Esophagus (tissue), 2 donors: ENCODE data around the gene MAMLD1. TPM values are rescaled to one million over a fixed set of nuclear protein-coding genes. Genes with fewer than 3 reads are reported as not detected.

Experiments used
- H3K27ac ChIP-seq, 2 donors: one replicate each; pipeline ENCODE4 v1.5.1; 2013; ENCODE audit warnings: low read depth in 2 of 2, mild to moderate bottlenecking in 2 of 2, inconsistent platforms in 1 of 2, low read length in 1 of 2, moderate library complexity in 1 of 2
- H3K27me3 ChIP-seq, 2 donors: one replicate each; pipeline ENCODE4 v1.6.1; 2013; ENCODE audit warnings: low read length in 2 of 2, control low read depth in 1 of 2, mild to moderate bottlenecking in 1 of 2; ENCODE audit not compliant: insufficient read depth in 2 of 2, control insufficient read depth in 1 of 2
- H3K36me3 ChIP-seq, 2 donors: one replicate each; pipeline ENCODE4 v1.6.1; 2013; ENCODE audit warnings: low read length in 1 of 2; ENCODE audit not compliant: control insufficient read depth in 2 of 2, insufficient read depth in 2 of 2
- H3K4me1 ChIP-seq, 2 donors: one replicate each; pipeline ENCODE4 v1.6.1; 2013; ENCODE audit warnings: low read length in 1 of 2; ENCODE audit not compliant: control insufficient read depth in 2 of 2, insufficient read depth in 2 of 2
- H3K4me3 ChIP-seq, 2 donors: one replicate each; pipeline ENCODE4 v1.5.1; 2013; ENCODE audit warnings: low read length in 2 of 2, mild to moderate bottlenecking in 2 of 2, low read depth in 1 of 2, moderate library complexity in 1 of 2
- H3K9me3 ChIP-seq, 2 donors: one replicate each; pipeline ENCODE4 v1.6.1; 2013; ENCODE audit warnings: mild to moderate bottlenecking in 2 of 2, low read depth in 1 of 2, low read length in 1 of 2, moderate library complexity in 1 of 2; ENCODE audit not compliant: control insufficient read depth in 2 of 2, insufficient read depth in 1 of 2
- WGBS, 2 donors: extraction: QIAGEN DNeasy Blood & Tissue Kit; methylation state at CpG; one replicate each; pipeline ENCODE4 v1.1.7; 2013; 5-methylcytosine and 5-hydroxymethylcytosine counted together
- polyA plus RNA-seq, 2 donors: library from polyadenylated mRNA; stranded (reverse); fragments of 200-250 nt; gene quantifications; one replicate each; pipeline ENCODE4 v1.2.3, GENCODE V29; 2013
- donor health status: healthy with polysubstance abuse.
- donor health status: Bipolar disorder and iron deficiency.

MAMLD1 gene
- polyA plus RNA-seq, 2 donors = 0.59 to 1.1 TPM

DNA sequence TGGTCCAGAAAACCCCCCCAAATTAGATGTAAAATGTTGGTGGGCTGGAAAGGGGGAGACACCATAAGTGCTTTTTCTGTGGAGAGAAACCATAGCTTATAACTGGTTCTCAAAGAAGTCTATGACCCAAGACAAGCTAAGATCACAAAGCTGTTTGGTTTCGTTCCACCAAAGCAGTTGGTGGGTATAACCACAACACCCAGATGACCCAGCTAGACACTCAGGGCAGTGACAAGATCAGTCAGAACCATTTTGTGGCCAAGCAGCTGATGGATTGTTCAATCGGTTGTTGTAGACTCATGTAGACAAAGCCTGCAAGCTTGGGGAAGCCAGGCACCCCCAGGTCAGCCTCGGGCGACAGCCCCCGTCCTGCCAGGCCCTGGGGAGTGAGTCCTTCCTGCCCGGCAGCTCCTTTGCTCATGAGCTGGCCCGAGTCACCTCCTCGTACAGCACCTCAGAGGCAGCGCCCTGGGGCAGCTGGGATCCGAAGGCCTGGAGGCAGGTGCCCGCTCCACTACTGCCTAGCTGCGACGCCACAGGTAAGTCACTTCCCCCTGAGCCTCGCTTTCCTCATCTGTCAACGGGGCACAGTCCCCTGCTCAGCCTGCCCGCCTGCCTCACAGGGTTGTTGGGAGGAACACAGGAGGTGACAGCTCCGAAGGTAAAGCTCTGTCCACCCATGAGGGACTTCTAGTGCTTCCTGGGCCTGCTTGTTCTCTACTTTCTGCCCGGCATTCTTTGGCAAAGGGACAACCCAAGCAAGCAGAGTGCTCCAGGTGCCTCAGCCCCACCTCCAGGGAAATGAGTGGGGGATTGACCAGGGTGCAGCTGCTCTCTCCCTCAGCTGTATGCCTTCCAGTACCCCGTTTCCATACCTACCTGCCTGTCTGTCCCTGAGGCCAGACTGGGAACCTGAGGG, 140.1 kb downstream of the MAMLD1 start:
- 82 to 83% methylated on average over 18 to 19 of the region's 19 CpGs for WGBS, 2 donors
- Histone ChIP-seq H3K9me3 (no peaks in the 10 kb centered on the region), H3K27me3 (no peaks in the 10 kb centered on the region), H3K36me3 (no peaks in the 10 kb centered on the region), H3K4me1 (peaks cover 0 to 8% of the 10 kb centered on the region in 2 donors), H3K4me3 (no peak overlapping the region), H3K27ac (peak overlapping the region in 1 of 2 donors; percentile 16)

DNA sequence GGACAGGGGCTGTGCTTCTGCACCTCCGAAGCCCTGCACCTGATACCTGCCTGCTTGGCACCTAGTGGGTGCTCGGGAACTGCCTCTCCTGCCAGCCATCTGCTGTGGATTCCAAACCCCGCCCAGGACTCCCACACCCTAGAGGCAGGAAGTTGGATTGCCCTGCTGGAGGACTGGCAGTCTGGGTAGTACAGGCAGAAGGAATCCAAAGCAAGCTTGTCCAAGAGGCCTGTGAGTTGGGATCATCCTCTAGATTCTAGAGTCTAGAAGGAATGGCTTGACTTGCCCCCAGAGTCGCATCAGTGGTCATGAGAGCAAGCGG, 140.7 kb downstream of the MAMLD1 start:
- H3K4me3 ChIP-seq = no peak overlapping the region
- H3K36me3 ChIP-seq = no peaks in the 10 kb centered on the region
- WGBS, 2 donors = 54 to 67% methylated on average over 5 of the region's 5 CpGs
- no peaks in the 10 kb centered on the region for H3K27me3 ChIP-seq
- H3K9me3 ChIP-seq = no peaks in the 10 kb centered on the region
- peaks cover 0 to 8% of the 10 kb centered on the region in 2 donors for H3K4me1 ChIP-seq
- H3K27ac ChIP-seq = peak overlapping the region in 1 of 2 donors; percentile 16

DNA sequence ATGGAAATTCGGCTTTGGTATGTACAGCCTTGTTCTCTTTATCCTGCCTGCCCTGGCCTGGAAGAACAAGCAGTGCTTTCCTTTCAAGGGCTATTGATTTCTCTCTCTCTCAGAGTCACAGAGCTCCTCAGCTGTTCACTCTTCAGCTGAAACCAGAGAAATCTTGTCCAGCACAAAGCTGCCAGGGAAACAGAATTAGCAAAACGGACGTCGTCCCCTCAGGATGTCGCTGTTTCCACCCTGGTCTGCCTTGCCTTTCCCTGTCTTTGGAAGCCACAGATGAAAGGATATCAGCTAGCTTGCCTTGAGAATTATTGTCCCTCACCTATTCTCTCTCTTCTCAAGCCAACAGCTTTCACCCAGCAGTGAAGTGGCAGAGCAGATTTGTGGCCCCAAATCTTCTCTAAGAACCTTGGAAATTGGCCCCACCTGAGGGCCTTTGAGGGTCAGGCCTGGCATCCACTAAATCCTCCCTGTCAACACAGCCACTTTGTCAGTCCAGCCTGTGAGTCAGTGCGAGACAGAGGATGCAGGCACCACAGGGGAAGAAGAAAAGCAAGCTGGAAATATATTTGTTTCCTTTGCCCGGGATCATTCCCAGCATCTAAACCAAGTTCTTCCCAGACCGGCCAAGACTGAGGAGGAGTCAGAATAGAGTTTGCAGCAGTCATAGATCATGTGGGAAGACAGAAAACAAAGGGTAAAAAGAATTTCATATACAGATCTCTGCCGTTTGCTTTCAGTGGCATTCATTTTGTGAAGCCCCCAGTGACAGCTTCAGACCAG, 141.5 kb downstream of the MAMLD1 start:
- Histone ChIP-seq H3K4me1 (peaks cover 0 to 8% of the 10 kb centered on the region in 2 donors), H3K9me3 (no peaks in the 10 kb centered on the region), H3K27me3 (no peaks in the 10 kb centered on the region), H3K36me3 (no peaks in the 10 kb centered on the region), H3K27ac (no peak overlapping the region), H3K4me3 (no peak overlapping the region)
- 54 to 65% methylated on average over 9 of the region's 9 CpGs for WGBS, 2 donors

DNA sequence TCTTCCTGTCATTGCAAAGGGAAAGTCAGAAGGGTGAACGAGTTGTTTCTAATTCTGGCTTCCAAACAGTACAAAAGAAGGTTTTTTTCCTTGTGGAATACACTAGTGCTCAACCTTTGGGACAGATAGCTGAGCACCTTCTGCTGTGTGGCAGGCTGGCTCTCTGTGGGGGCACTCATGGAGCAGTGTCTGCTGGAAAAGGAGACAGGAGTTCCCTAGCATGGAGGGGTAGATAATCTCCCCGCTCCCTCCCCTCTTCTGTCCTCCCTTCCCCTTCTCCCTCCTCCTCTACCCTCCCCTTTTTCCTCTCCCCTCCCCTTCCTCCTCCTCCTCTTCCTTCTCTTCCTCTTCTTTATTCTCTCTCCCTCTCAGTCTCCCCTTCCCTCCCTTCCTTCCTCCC, 142.9 kb downstream of the MAMLD1 start:
- 56 to 69% methylated on average over 2 of the region's 2 CpGs for WGBS, 2 donors
- Histone ChIP-seq H3K27ac (no peak overlapping the region), H3K9me3 (no peaks in the 10 kb centered on the region)

DNA sequence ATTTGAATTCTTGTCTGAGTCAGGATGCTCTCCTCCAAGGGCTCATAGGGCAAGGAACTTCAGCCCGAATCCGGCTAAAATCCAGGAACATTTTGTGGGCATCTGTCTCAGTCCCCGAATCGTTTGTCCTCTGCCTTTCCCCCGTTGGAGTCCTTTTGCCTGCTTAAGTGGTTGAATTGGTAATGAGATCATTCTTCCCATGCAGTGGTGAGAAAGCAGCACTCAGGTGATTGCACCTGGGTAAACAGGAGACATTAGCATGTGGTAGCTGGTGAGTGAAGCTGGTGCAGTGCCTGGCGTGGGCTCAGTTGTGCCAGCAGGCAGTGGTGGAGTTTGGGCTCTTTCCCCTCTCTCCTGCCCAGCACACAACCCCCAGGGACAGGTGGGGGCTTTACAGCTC, 143.4 kb downstream of the MAMLD1 start:
- Histone ChIP-seq H3K27ac (peak overlapping the region in 1 of 2 donors; percentile 21), H3K27me3 (no peaks in the 10 kb centered on the region), H3K4me3 (no peak overlapping the region), H3K4me1 (peaks cover 0 to 8% of the 10 kb centered on the region in 2 donors), H3K9me3 (no peaks in the 10 kb centered on the region), H3K36me3 (no peaks in the 10 kb centered on the region)
- WGBS, 2 donors = 49 to 64% methylated on average over 6 of the region's 6 CpGs

More for the DNA sequence above, 142.9 kb downstream of the MAMLD1 start:
- Histone ChIP-seq H3K36me3 (no peaks in the 10 kb centered on the region), H3K4me1 (peaks cover 0 to 8% of the 10 kb centered on the region in 2 donors), H3K4me3 (no peak overlapping the region), H3K27me3 (no peaks in the 10 kb centered on the region)

DNA sequence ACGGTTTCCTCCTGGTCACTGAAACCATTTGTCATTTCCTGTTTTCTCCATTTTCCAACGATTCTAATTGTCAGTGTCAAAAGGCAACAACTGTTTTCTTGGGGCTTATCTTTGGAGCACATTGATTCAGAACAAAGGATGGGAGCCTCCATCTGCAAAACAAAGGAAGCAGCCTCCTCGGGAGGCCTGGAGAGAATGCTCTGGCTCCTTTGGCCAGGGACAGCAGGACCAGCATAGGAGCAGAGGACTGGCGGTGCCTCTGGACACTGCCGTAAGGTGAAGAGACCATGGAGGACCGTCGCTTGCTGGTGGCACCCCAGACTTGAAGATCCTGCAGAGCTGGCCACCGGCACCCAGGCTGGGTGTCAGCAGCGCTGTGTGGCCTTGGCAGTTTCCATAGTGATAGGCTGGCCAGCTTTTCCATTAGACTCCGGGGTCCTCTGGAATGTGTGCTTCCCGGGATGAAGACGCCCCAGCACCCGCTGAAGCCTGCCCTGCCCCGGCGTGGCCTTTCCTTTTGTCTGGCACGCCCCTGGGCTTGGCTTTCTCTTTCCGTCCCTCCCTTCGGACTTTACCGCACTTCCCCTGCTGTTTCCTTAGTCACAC, 144.2 kb downstream of the MAMLD1 start:
- WGBS, 2 donors = 38 to 53% methylated on average over 17 to 19 of the region's 19 CpGs
- Histone ChIP-seq H3K9me3 (no peaks in the 10 kb centered on the region), H3K27ac (peak overlapping the region in 1 of 2 donors; percentile 33), H3K36me3 (no peaks in the 10 kb centered on the region), H3K27me3 (no peaks in the 10 kb centered on the region), H3K4me1 (peaks cover 0 to 8% of the 10 kb centered on the region in 2 donors), H3K4me3 (no peak overlapping the region)

DNA sequence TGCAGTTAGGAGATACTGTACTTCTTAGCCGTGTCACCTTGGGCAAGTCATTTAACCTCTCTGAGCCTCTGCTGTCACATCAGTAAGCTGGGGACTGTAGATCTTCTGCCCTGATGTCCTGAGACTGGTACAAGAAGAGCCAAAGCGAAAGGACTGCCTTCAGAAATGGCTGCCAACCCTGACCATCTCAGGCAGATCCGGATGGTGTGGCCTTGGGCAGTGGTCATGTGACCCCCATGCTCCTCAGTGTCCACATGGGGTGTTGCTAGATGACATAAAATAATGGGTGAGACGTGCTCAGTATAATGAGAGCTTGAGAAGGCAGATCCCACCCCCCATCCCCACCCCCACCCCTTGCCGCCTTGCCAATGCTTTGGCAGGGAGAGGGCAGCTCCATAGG, 144.9 kb downstream of the MAMLD1 start:
- no peaks in the 10 kb centered on the region for H3K9me3 ChIP-seq
- no peaks in the 10 kb centered on the region for H3K27me3 ChIP-seq
- H3K4me3 ChIP-seq = no peak overlapping the region
- WGBS, 2 donors = 58 to 66% methylated on average over 5 of the region's 5 CpGs
- H3K36me3 ChIP-seq = no peaks in the 10 kb centered on the region
- H3K4me1 ChIP-seq = peaks cover 0 to 8% of the 10 kb centered on the region in 2 donors
- H3K27ac ChIP-seq = peak overlapping the region; percentile 22 to 54

DNA sequence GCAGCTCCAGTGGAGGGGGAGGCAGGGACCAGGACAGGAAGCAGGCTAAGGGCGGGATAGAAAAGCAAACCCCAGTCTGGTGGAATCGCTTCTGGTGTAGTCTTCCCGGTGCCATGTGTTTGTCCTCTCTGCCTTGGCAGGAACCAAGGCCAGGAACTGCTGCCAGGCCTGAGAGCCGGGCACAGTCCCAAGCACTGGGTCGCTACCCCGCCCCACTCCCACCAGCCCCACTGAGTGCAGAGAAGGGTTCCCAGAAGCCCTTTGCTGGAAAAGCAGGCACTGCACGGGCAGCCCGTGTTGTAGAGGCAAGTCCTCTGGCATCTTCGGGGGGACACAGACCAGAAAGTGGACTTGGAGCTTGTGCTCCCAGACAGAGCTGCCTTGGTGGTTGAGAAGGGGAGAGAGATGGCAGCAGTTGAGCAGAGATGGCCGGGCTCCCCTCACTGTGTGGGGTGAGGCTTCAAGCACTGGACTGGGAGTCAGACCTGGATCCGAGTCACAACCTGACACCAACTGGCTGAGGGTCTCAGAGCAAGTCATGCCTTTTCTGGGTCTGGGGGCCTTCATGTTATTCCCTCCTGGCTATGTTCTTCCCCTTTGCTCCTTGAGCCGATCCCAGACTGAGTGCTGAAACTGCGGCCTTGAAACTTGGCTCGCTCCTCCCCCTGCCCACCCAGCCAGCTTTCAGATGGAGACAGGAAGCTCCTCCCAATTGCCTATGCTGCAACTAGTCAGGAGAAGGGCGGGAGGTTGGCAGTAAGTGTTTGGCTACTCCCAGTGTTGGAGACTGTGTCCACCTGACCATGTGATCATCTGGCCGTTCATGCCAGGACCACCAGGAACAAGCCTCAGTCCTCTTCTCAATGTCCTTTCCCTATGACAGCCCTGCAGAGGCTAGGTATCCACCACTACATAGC, 145.6 kb downstream of the MAMLD1 start:
- peak overlapping the region; percentile 17 to 54 for H3K27ac ChIP-seq
- H3K4me1 ChIP-seq = peaks cover 0 to 6% of the 10 kb centered on the region in 2 donors
- H3K9me3 ChIP-seq = no peaks in the 10 kb centered on the region
- no peaks in the 10 kb centered on the region for H3K36me3 ChIP-seq
- WGBS, 2 donors = 39 to 54% methylated on average over 14 to 16 of the region's 16 CpGs
- no peak overlapping the region for H3K4me3 ChIP-seq
- no peaks in the 10 kb centered on the region for H3K27me3 ChIP-seq

DNA sequence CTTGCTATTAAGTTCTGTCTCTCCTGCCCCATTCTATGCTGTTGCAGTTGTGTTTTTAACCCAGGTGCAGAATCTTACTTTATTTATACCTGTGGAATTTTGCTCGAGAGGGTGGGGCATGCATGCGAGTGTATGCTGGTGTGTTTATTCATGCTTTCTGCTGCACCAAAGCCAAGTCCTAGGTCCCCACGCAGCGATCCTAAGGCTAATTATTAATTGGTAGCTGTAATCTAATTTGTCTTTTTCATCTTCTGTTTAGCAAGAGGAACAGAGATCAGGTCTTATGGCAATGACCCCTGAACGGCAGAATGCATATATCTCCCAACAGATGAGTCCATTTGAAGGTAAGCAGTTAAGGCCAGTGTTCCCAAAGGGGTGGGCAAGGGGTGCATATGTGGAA, 146.6 kb downstream of the MAMLD1 start:
- no peaks in the 10 kb centered on the region for H3K27me3 ChIP-seq
- H3K36me3 ChIP-seq = no peaks in the 10 kb centered on the region
- H3K4me1 ChIP-seq = peaks cover 0 to 5% of the 10 kb centered on the region in 2 donors
- H3K27ac ChIP-seq = no peak overlapping the region
- H3K9me3 ChIP-seq = no peaks in the 10 kb centered on the region
- H3K4me3 ChIP-seq = no peak overlapping the region
- 51 to 59% methylated on average over 5 of the region's 5 CpGs for WGBS, 2 donors
